Measurements from ENCODE around the gene KIDINS220.
A peak's percentile ranks its signal among the peaks of the same experiment; 100 is the strongest.

KIDINS220 gene

GRCh38 chr2:8743261-8743660 lies 94.2 kb downstream of the KIDINS220 start:
- H2BK5ac ChIP-seq (ENCODE audit: low read depth, low read length, poor library complexity) = no peak overlapping the region
- H3K4me2 ChIP-seq (ENCODE audit: low read length) = no peak overlapping the region
- no peak overlapping the region for H4K8ac ChIP-seq (ENCODE audit: low read depth, low read length)
- no peaks in the 10 kb centered on the region for H3K4me1 ChIP-seq (ENCODE audit: control insufficient read depth in 1 of 2, insufficient read depth in 2 of 2, low read length in 2 of 2)
- H2BK120ac ChIP-seq (ENCODE audit: insufficient read depth, low read length, poor library complexity) = no peak overlapping the region
- no peak overlapping the region for H4K91ac ChIP-seq (ENCODE audit: low read depth, low read length)
- no peaks in the 10 kb centered on the region for H3K79me2 ChIP-seq (ENCODE audit: control insufficient read depth, insufficient read depth, low read length, poor library complexity)
- no peak overlapping the region for H4K12ac ChIP-seq (ENCODE audit: low read depth, low read length)
- H3K79me1 ChIP-seq (ENCODE audit: low read length) = no peaks in the 10 kb centered on the region
- H3K14ac ChIP-seq (ENCODE audit: low read length) = no peak overlapping the region
- no peak overlapping the region for H3K4ac ChIP-seq (ENCODE audit: low read depth, low read length)
- H3K36me3 ChIP-seq (ENCODE audit: control insufficient read depth in 1 of 2, insufficient read depth in 2 of 2, low read length in 2 of 2) = peaks cover 0 to 3% of the 10 kb centered on the region in 2 experiments
- H2AK5ac ChIP-seq (ENCODE audit: low read length) = no peak overlapping the region
- H3K9ac ChIP-seq (ENCODE audit: low read length) = no peak overlapping the region
- H2AFZ ChIP-seq (ENCODE audit: insufficient read depth, low read length, poor library complexity) = no peak overlapping the region
- DNase-seq = peak in 1 of 2 donors; percentile 6
- H3K9me3 ChIP-seq (ENCODE audit: insufficient read depth, low read depth, low read length) = no peaks in the 10 kb centered on the region
- H3K4me3 ChIP-seq (ENCODE audit: low read depth, low read length) = no peak overlapping the region
- H3K27me3 ChIP-seq (ENCODE audit: insufficient read depth, low read length) = no peaks in the 10 kb centered on the region
- H3K18ac ChIP-seq (ENCODE audit: low read length) = no peak overlapping the region
- H2BK12ac ChIP-seq (ENCODE audit: low read length) = no peak overlapping the region
- WGBS (ENCODE audit: extremely low coverage, insufficient coverage, insufficient read length) = no CpG with 5 or more reads among the region's 6 CpGs
- H3K27ac ChIP-seq (ENCODE audit: low read depth, low read length) = no peak overlapping the region
- no peak overlapping the region for H3K23ac ChIP-seq (ENCODE audit: low read length)

DNA sequence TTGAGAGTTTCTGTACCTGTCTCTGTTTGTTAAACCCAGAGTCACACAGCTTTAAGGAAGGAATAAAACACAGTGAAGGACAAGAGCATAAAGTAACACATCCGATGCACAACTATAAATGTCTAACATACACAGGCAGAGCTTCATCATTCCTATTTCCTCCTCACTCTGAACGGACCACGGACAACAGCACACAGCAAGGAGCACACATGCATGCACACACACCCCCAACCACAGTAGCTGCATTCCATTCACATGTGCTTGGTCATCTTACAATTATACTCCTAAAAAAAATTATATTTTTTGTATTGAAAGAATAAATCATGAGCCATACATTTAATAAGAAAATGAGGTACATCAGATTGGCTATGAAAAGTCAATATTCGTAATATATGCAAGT lies 97.3 kb downstream of the KIDINS220 start:
- Histone ChIP-seq H3K79me1 (ENCODE audit: low read length) (no peaks in the 10 kb centered on the region), H3K4me1 (ENCODE audit: control insufficient read depth in 1 of 2, insufficient read depth in 2 of 2, low read length in 2 of 2) (no peaks in the 10 kb centered on the region), H2AK5ac (ENCODE audit: low read length) (no peak overlapping the region), H3K27me3 (ENCODE audit: insufficient read depth, low read length) (no peaks in the 10 kb centered on the region), H3K4ac (ENCODE audit: low read depth, low read length) (no peak overlapping the region), H3K14ac (ENCODE audit: low read length) (no peak overlapping the region), H4K91ac (ENCODE audit: low read depth, low read length) (no peak overlapping the region), H4K8ac (ENCODE audit: low read depth, low read length) (no peak overlapping the region), H3K36me3 (ENCODE audit: control insufficient read depth in 1 of 2, insufficient read depth in 2 of 2, low read length in 2 of 2) (peaks cover 3 to 4% of the 10 kb centered on the region in 2 experiments), H2AFZ (ENCODE audit: insufficient read depth, low read length, poor library complexity) (no peak overlapping the region), H3K27ac (ENCODE audit: low read depth, low read length) (no peak overlapping the region), H2BK5ac (ENCODE audit: low read depth, low read length, poor library complexity) (no peak overlapping the region), H3K9ac (ENCODE audit: low read length) (no peak overlapping the region), H3K79me2 (ENCODE audit: control insufficient read depth, insufficient read depth, low read length, poor library complexity) (no peaks in the 10 kb centered on the region), H4K12ac (ENCODE audit: low read depth, low read length) (no peak overlapping the region), H3K4me2 (ENCODE audit: low read length) (no peak overlapping the region), H3K23ac (ENCODE audit: low read length) (no peak overlapping the region), H2BK120ac (ENCODE audit: insufficient read depth, low read length, poor library complexity) (no peak overlapping the region), H3K18ac (ENCODE audit: low read length) (no peak overlapping the region), H3K4me3 (ENCODE audit: low read depth, low read length) (no peak overlapping the region), H2BK12ac (ENCODE audit: low read length) (no peak overlapping the region), H3K9me3 (ENCODE audit: insufficient read depth, low read depth, low read length) (no peaks in the 10 kb centered on the region)
- no CpG with 5 or more reads among the region's 4 CpGs for WGBS (ENCODE audit: extremely low coverage, insufficient coverage, insufficient read length)
- DNase-seq = no peak

- H3K4ac ChIP-seq (ENCODE audit: low read depth, low read length) = no peak overlapping the region
- no peak overlapping the region for H4K8ac ChIP-seq (ENCODE audit: low read depth, low read length)
- H3K14ac ChIP-seq (ENCODE audit: low read length) = no peak overlapping the region
- H2AK5ac ChIP-seq (ENCODE audit: low read length) = no peak overlapping the region
- H3K79me2 ChIP-seq (ENCODE audit: control insufficient read depth, insufficient read depth, low read length, poor library complexity) = no peaks in the 10 kb centered on the region
- H3K27ac ChIP-seq (ENCODE audit: low read depth, low read length) = no peak overlapping the region
- no peak overlapping the region for H2BK5ac ChIP-seq (ENCODE audit: low read depth, low read length, poor library complexity)
- no peaks in the 10 kb centered on the region for H3K9me3 ChIP-seq (ENCODE audit: insufficient read depth, low read depth, low read length)
- no peak overlapping the region for H3K23ac ChIP-seq (ENCODE audit: low read length)
- H4K91ac ChIP-seq (ENCODE audit: low read depth, low read length) = no peak overlapping the region
- H3K4me1 ChIP-seq (ENCODE audit: control insufficient read depth in 1 of 2, insufficient read depth in 2 of 2, low read length in 2 of 2) = no peaks in the 10 kb centered on the region
- no CpG with 5 or more reads among the region's 2 CpGs for WGBS (ENCODE audit: extremely low coverage, insufficient coverage, insufficient read length)
- no peak overlapping the region for H3K4me3 ChIP-seq (ENCODE audit: low read depth, low read length)
- H2BK120ac ChIP-seq (ENCODE audit: insufficient read depth, low read length, poor library complexity) = no peak overlapping the region
- no peaks in the 10 kb centered on the region for H3K27me3 ChIP-seq (ENCODE audit: insufficient read depth, low read length)
- no peaks in the 10 kb centered on the region for H3K79me1 ChIP-seq (ENCODE audit: low read length)
- no peak for DNase-seq
- no peak overlapping the region for H4K12ac ChIP-seq (ENCODE audit: low read depth, low read length)
- peaks cover 14 to 16% of the 10 kb centered on the region in 2 experiments for H3K36me3 ChIP-seq (ENCODE audit: control insufficient read depth in 1 of 2, insufficient read depth in 2 of 2, low read length in 2 of 2)
- no peak overlapping the region for H3K18ac ChIP-seq (ENCODE audit: low read length)
- H3K4me2 ChIP-seq (ENCODE audit: low read length) = no peak overlapping the region
- no peak overlapping the region for H3K9ac ChIP-seq (ENCODE audit: low read length)
- H2AFZ ChIP-seq (ENCODE audit: insufficient read depth, low read length, poor library complexity) = no peak overlapping the region
- no peak overlapping the region for H2BK12ac ChIP-seq (ENCODE audit: low read length)
Observed at GRCh38 chr2:8737571-8738175, 99.7 kb downstream of the KIDINS220 start.

DNA sequence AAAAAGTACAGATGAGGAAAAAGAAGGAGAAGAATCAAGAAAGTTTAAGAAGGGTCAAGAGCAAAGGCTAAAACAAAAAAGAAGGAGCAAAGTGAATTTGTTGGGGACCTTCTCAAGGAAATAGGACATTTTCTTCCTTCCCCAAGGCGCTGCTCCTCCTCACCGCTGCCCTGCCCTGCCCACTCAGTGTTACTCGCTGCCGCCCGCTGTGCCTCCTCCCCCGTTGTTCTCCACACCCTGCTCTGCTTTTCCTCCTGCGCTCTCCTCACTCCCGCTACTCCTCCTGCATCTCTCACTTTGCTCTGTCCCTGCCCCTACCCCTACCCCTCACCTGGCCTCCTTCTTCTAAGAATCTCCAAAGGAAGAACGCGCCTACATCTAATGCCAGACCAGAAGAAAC lies 104.8 kb downstream of the KIDINS220 start:
- no peaks in the 10 kb centered on the region for H3K79me1 ChIP-seq (ENCODE audit: low read length)
- H3K14ac ChIP-seq (ENCODE audit: low read length) = no peak overlapping the region
- no peak overlapping the region for H2BK120ac ChIP-seq (ENCODE audit: insufficient read depth, low read length, poor library complexity)
- no CpG with 5 or more reads among the region's 10 CpGs for WGBS (ENCODE audit: extremely low coverage, insufficient coverage, insufficient read length)
- no peaks in the 10 kb centered on the region for H3K4me1 ChIP-seq (ENCODE audit: control insufficient read depth in 1 of 2, insufficient read depth in 2 of 2, low read length in 2 of 2)
- no peak overlapping the region for H3K18ac ChIP-seq (ENCODE audit: low read length)
- no peak overlapping the region for H2BK12ac ChIP-seq (ENCODE audit: low read length)
- no peak overlapping the region for H2AK5ac ChIP-seq (ENCODE audit: low read length)
- no peak overlapping the region for H2AFZ ChIP-seq (ENCODE audit: insufficient read depth, low read length, poor library complexity)
- H4K8ac ChIP-seq (ENCODE audit: low read depth, low read length) = no peak overlapping the region
- no peak overlapping the region for H4K91ac ChIP-seq (ENCODE audit: low read depth, low read length)
- H3K36me3 ChIP-seq (ENCODE audit: control insufficient read depth in 1 of 2, insufficient read depth in 2 of 2, low read length in 2 of 2) = peaks cover 21 to 40% of the 10 kb centered on the region in 2 experiments
- no peak overlapping the region for H4K12ac ChIP-seq (ENCODE audit: low read depth, low read length)
- no peak overlapping the region for H2BK5ac ChIP-seq (ENCODE audit: low read depth, low read length, poor library complexity)
- DNase-seq = no peak
- no peak overlapping the region for H3K4me2 ChIP-seq (ENCODE audit: low read length)
- H3K4me3 ChIP-seq (ENCODE audit: low read depth, low read length) = no peak overlapping the region
- no peak overlapping the region for H3K27ac ChIP-seq (ENCODE audit: low read depth, low read length)
- no peak overlapping the region for H3K23ac ChIP-seq (ENCODE audit: low read length)
- no peaks in the 10 kb centered on the region for H3K9me3 ChIP-seq (ENCODE audit: insufficient read depth, low read depth, low read length)
- no peaks in the 10 kb centered on the region for H3K27me3 ChIP-seq (ENCODE audit: insufficient read depth, low read length)
- H3K9ac ChIP-seq (ENCODE audit: low read length) = no peak overlapping the region
- H3K79me2 ChIP-seq (ENCODE audit: control insufficient read depth, insufficient read depth, low read length, poor library complexity) = no peaks in the 10 kb centered on the region
- no peak overlapping the region for H3K4ac ChIP-seq (ENCODE audit: low read depth, low read length)

Data from trophoblast cell (in vitro differentiated cells and primary cell).